ENCODE measurements around the gene PRPF40B.
A peak's percentile ranks its signal among the peaks of the same experiment; 100 is the strongest.
"Not testable (repeated sequence)": the region's sequence is repeated elsewhere in the genome, so short reads cannot be mapped to it uniquely, and the experiment has no call there.

The PRPF40B gene

DNA sequence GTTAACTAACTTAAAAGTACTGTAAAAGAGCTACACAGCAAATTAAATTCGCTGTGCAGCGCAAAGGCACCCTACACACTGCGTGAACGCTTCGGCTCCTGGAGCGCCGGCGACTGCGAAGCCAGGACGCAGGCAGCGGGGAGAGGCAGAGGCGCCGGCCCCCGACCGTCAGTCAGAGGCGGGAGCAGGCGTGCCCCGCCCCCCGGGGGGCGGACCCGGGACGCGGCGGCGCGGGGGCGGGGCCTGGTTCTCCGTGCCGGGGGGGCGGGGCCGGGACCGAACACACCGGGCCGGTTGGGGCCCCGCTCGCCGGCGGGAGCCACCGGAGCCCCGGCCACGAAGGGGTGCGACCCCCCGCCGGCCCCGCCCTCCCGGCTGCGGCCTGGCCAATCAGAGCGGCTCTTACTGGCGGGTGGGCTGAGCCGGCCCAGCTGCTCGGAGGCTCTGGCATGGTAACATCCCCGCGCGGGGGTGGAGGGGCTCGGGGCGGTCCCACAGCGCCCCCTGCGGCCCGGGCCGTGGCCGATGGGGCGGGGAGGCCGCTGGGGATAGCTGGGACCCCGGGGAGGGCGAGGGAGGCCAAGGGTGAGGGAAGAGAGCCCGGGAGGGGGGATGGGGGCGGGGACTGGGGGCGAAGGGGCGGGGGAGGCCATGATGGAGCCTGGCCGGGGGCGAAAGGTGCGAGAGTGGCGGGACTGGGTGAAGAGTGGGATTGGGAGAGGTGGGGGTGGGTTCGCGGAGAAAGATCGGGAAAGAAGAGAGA lies at the start of gene PRPF40B:
Gene PRPF40B, plus strand, starts transcription at position 420 of the 763 bp plus-strand sequence. Its CDS starts 30 bp downstream, at position 450.
- DNase-seq = peak; percentile 78

GRCh38 chr12:49577589-49578315 lies 45.6 kb upstream of the PRPF40B start:
- DNase-seq = no peak

DNA sequence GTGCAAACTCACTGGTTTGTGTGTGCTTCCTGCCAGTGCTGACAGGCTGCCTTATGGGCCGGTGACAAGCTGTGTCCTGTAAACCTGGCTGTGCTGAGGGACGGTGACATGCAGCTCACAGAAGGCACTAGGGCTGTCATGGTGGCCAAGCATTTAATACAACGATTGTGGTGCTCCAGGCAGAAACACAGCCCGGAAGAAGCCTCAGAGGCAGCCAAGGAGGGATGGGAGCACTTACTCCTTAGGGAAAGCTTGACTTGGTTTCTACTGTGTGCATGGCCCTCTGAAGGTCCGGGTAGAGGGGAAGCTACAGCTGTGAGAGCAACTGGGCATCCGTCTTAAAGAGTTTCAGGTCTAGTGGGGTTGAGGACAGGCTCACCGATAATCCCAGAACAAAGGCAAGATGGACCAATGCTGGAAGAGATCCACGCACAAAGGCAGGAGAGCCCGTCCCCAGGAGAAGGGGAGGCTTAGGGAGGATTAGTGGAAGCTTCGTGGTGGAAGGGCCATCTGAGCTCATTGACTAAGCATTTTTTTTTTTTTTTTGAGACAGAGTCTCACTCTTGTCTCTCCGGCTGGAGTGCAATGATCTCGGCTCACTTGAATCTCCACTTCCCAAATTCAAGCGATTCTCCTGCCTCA lies 44.8 kb upstream of the PRPF40B start:
- DNase-seq = no peak

DNA sequence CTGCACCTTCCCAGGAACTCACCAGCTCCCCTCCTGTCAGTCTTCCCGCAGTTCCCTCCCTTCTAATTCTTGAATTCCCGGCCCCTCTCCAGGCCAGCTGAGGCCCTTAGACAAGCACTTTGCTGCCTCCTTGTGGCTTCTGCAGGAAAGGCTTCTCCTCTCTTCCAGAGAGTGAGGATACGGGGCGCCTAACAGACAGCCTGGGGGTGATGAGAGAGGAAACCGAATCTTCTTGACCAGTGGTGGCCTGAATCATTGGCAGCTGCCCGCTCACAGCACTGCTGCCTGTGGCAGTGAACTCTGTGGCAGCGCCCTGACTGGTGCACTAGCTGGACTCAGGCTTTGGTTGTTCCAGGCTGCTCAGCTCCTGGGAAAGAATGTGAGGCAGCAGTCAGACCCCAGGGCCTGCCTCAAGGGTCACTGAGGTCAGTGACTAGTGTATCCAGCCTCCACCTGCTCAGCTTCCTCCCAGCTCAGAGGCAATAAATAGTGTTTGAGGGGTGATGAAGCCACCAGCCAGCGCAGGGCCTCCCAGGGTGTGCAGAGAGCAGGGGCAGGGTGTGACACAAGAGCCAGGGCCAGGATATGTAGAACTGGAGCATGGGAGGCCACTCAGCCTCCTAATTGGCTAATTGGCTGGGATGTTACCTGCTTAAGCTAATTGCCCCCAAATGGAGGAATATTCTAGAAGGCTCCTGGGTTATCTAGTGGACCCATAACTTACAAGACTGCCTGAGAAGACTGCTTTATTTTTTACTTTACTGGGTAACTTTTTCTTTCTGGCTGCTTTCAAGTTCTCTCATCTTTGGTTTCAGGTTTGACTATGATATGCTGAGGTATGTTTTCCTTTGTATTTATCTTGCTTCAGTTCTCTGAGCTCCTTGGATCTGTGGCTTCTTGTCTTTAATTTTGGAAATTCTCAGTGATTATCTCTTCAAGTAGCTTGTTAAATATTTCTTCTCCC lies 42.5 kb upstream of the PRPF40B start:
- DNase-seq = peak; percentile 75

GRCh38 chr12:49582201-49582600 lies 41.2 kb upstream of the PRPF40B start:
- DNase-seq = no peak

DNA sequence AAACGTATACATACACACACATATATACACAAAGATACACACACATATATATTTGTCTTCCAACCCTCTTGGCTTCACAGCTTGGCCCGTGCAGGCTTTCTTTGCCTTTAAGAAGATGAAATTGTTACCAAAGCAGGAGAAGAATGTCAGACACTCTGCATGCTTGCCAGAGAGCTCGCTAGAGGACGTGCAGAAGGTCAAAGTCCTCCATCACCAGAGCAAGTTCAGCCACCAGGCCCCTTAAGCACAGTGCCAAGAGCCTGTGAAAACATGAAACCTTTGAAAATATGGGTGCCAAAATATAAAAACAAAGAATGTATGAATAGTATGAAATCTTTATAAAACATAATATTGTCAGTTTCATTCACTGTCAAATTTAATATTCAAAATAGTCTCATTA lies 40.5 kb upstream of the PRPF40B start:
- DNase-seq = no peak

- no peak for DNase-seq
Measured at GRCh38 chr12:49583366-49584094, 39.8 kb upstream of the PRPF40B start.

DNA sequence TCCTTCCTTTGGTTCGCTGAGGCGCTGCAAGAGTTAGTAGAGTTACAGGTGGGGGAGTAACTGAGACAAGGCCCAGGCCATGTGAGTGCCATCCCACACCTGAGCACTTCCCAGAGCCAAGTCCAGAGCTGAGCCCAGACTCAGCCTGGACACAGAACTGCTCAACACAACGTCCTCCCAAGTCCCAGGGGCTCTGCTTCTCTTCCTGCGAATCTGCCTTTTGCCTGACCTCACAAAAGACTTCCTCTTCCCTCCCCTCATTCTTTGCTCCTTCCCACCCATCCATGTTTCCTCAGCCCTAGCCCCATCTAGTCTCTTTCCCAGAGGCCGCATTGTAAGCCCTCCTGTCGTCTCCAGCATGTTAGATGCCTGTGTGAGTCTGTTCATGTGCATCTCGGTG lies 38.8 kb upstream of the PRPF40B start:
- no peak for DNase-seq

GRCh38 chr12:49585477-49586459 lies 37.6 kb upstream of the PRPF40B start:
- no peak for DNase-seq

GRCh38 chr12:49587174-49587908 lies 36.0 kb upstream of the PRPF40B start:
- DNase-seq = no peak

GRCh38 chr12:49588281-49588680 lies 35.1 kb upstream of the PRPF40B start:
- DNase-seq = no peak

GRCh38 chr12:49588721-49589516 lies 34.4 kb upstream of the PRPF40B start:
- no peak for DNase-seq

GRCh38 chr12:49598527-49598926 lies 24.8 kb upstream of the PRPF40B start:
- DNase-seq = no peak

DNA sequence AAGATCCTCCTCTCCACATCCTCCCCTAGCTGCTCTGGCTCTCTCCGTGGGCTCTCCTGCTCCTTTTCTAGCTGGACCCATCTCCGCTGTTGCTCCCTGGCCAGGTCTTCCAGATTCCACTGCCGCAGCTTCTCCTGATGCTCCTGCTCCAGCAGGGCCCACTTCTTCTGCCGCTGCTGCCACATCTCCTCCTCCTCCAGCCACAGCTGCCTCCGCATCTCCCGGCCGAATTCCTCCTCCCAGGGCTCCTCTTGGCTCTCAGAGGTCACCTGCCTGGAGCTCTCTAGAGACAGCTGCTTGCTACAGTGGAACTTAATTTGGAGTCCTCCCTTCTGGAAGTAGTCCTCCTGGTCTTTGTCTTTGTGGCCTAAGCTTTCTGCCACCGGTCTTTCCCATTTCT lies 23.4 kb upstream of the PRPF40B start:
- DNase-seq = no peak

- DNase-seq = no peak
Measured at GRCh38 chr12:49603721-49604120, 19.6 kb upstream of the PRPF40B start.

- no peak for DNase-seq
Measured at GRCh38 chr12:49604856-49605255, 18.5 kb upstream of the PRPF40B start.

- not testable (repeated sequence) for DNase-seq
Measured at GRCh38 chr12:49605539-49605938, 17.8 kb upstream of the PRPF40B start, which contains the start of gene FAM186B. TSS of gene FAM186B (minus strand) at chr12:49605639. CDS start at chr12:49605477, 162 bp downstream.

- DNase-seq = no peak
Measured at GRCh38 chr12:49609059-49609874, 14.1 kb upstream of the PRPF40B start.
